ENCODE results near the gene COL23A1.

COL23A1 gene

DNA sequence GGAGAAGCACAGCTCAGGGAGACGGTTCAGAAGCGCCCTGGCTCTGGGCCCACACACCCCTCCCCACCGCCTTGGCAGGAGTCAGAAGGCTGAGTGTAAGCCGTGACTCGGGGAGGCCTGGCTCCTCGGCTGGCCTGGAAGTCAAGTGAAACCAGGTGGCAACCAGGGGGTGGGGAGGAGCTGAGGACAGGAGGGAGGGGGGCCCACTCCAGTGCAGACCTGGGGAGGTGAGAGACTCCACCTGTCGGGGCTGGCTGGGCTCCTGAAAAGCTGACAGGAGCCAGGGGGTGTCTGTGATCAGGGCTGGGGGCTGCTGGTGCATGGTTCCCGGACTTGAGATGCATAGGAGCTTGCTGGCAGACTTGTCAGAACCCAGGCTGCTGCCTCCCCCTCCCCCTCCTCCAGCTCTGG, 207.4 kb downstream of the COL23A1 start:
- H3K4me3 ChIP-seq (ENCODE audit: low read length), result no peak overlapping the region
- TF ChIP-seq, protein P1, sequence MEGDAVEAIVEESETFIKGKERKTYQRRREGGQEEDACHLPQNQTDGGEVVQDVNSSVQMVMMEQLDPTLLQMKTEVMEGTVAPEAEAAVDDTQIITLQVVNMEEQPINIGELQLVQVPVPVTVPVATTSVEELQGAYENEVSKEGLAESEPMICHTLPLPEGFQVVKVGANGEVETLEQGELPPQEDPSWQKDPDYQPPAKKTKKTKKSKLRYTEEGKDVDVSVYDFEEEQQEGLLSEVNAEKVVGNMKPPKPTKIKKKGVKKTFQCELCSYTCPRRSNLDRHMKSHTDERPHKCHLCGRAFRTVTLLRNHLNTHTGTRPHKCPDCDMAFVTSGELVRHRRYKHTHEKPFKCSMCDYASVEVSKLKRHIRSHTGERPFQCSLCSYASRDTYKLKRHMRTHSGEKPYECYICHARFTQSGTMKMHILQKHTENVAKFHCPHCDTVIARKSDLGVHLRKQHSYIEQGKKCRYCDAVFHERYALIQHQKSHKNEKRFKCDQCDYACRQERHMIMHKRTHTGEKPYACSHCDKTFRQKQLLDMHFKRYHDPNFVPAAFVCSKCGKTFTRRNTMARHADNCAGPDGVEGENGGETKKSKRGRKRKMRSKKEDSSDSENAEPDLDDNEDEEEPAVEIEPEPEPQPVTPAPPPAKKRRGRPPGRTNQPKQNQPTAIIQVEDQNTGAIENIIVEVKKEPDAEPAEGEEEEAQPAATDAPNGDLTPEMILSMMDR (IDR thresholded peaks at IDR 0.05; ENCODE audit: insufficient read depth, low read depth, low read length, missing control alignments), result no peak
- DNase-seq (ENCODE audit: low read depth), result no peak

DNA sequence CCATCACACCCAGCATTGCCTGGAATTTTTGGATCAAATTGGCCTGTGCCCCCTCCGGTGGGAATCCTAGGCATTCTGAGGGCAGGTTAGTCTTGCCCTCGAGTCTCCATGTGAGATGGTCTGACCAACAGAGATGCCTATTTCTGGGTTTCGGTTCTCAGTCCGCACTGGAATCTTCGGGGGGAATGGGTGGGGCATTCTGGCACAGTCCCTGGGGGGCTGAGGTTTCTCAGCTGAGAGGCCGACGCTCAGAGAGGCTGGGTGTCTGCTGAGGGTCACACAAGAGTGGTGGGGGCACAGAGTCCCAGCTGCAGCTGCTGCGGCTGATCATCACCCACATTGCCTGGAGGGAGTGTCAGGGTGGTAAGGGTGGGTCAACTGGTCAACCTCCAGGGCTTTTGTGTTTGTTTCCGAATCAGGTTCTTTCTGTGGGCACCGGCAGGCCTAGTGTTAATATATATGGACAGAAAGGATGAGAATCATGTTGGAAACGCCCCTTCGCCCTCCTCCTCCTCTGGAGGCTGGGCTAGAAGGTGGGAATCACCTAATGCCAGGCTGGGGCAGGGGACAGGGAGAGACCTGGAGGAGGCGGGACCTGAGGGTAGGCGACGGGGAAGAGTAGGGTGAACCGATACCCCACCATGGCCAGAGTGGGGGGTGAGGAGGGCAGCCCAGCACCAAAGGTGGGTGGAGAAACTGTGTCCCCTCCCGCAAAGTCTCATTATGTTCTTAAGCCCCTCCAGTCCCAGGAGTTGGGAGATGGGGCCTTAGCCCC, 208.1 kb downstream of the COL23A1 start:
- no peak for DNase-seq (ENCODE audit: low read depth)
- TF ChIP-seq, protein P1 (IDR thresholded peaks at IDR 0.05; ENCODE audit: insufficient read depth, low read depth, low read length, missing control alignments), result no peak
- no peak overlapping the region for H3K4me3 ChIP-seq (ENCODE audit: low read length)

DNA sequence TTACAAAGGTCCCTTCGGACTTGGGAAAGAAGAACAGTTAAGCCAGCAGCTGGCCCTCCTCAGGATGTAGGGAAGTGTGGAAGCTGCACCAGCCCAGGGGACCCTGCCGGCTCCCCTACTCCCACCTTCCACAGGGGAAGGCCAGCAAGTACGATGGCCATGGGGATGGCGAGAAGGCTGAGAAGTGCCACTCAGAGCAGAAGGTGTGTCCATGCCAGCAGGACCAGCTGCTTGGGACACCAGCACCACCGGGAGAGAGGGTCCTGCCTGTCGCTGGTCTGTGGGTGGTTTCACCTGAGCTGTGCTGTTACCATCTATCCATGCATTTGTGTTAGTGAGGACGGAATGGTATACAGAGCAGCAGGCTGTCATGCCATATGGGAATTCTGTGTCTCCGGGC, 209.0 kb downstream of the COL23A1 start:
- no peak for DNase-seq (ENCODE audit: low read depth)
- no peak overlapping the region for H3K4me3 ChIP-seq (ENCODE audit: low read length)
- TF ChIP-seq, protein P1 (IDR thresholded peaks at IDR 0.05; ENCODE audit: insufficient read depth, low read depth, low read length, missing control alignments), result no peak

DNA sequence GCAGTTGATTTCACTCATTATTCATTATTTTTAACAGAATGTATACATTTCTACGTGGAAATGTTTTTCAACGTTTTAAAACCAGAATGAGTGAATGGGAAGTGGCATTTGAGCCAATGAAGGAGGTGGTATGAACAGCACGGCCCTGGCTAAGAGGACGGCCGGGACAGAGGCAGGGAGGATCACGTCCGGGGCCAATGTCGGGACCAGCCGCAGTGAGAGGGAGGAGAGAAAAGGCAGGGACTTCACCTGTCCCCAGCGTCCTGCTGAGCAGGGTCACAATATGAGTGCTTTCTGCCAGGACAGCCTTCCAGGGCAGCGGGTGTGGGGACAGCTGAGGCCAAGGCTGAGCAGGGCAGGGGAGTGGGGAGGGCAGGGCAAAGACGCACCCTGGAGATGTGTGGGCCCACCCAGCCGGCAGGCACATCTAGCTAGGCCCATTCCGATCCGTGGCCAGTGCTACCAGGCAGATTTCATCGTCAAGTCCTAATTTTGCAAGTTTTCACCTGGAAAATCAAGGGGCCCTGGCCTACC, 209.6 kb downstream of the COL23A1 start:
- DNase-seq (ENCODE audit: low read depth), result no peak
- H3K4me3 ChIP-seq (ENCODE audit: low read length), result no peak overlapping the region
- TF ChIP-seq, protein P1 (IDR thresholded peaks at IDR 0.05; ENCODE audit: insufficient read depth, low read depth, low read length, missing control alignments), result no peak

DNA sequence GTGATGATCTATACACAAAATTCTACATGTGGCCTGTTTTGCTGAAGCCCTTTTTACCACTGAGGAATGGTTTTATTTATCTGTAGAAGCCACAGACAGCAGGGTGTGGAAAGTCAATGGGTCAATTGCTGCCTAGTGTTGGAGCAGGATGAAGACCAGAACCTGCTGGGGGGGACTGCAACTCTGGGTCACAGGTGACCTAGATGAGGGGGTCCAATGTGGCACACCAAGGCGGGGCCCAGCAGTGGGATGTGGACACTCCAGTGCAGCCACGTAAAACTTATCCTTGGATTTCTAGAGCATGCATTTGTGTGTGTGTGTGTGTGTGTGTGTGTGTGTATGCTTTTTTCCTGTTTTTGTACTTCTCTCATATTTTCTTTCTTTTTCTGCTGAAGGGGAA, 210.1 kb downstream of the COL23A1 start:
- no peak for DNase-seq (ENCODE audit: low read depth)
- TF ChIP-seq, protein P1 (IDR thresholded peaks at IDR 0.05; ENCODE audit: insufficient read depth, low read depth, low read length, missing control alignments), result no peak
- no peak overlapping the region for H3K4me3 ChIP-seq (ENCODE audit: low read length)

DNA sequence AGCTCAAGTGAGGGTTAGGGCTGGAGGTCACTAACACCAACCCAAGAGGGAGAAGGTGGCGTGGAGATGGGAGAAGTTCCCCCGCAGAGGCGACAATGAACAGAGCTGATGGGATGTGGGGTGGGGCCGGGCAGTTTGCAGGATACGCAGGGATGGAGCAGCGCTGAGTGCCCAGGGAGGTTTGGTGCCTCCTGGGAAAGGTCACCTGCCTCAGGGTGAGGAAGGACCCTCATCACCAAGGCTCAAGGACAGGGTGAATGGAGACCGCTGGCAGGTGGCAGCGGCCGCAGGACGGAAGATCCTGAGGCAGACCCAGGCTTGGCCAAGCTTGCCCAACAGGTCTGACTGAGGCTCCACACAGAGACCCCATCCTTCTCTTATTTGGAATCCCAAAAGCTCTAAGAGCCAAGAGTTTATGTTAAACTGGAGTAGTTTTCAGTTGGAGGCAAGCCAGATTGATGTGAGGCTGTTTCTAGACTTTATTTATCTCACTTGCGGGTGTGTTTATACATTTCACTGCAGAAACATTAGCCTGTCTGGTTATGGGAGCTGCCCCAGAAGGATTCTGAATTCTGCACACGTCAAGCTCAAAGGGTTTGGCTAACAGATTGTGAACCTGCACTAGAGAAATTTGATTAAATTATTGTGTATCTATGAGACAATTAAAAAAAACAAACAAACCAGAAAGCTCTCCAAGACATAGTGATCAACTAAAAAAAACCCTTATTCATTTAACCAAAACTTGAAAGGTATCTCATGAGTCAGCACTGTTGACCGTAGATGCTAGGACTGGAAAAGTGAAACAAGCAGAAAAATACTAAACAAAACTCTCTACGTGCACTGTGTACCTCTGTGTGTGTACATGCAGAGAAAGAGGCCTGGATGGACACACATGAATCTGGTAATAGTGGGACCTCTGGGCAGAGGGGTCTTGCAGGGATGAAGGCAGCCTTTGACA, 211.4 kb downstream of the COL23A1 start:
- TF ChIP-seq, protein P1 (IDR thresholded peaks at IDR 0.05; ENCODE audit: insufficient read depth, low read depth, low read length, missing control alignments), result no peak

More for the DNA sequence above, 211.4 kb downstream of the COL23A1 start:
- no peak overlapping the region for H3K4me3 ChIP-seq (ENCODE audit: low read length)
- no peak for DNase-seq (ENCODE audit: low read depth)

Data from epithelial cell of esophagus (primary cell).